Endothelial cell of umbilical vein (primary cell): Measurements from ENCODE around the gene GRAMD1B. TPM values are rescaled to one million over a fixed set of nuclear protein-coding genes. Genes with fewer than 3 reads are reported as not detected.

Source experiments
- BruUV-seq: library from RNA; stranded (reverse); fragments of 400-500 nt; replicated peaks from 2 replicates; lab custom pipeline; 2021; lab: Mats Ljungman, UMichigan
- CTCF ChIA-PET: fragments of 300-600, 350-600 bp; sonication (Branson Sonifier 250); formaldehyde crosslinking; loops from one replicate; lab custom pipeline; 2021; ENCODE audit warnings: antibody characterized with exemption, inconsistent platforms; lab: Charles Lee
- POLR2A ChIA-PET: fragments of 300-600, 350-600 bp; sonication (Branson Sonifier 250); formaldehyde crosslinking; loops from one replicate; lab custom pipeline; 2021; ENCODE audit warnings: antibody characterized with exemption, inconsistent platforms; lab: Charles Lee
- DNase-seq: peaks from one replicate; pipeline ENCODE4 v3.0.0-alpha.2; 2011; ENCODE audit warnings: low read depth, low spot score
- FAIRE-seq: peaks from 2 replicates; lab custom pipeline; 2011; peaks lifted over from hg19 to GRCh38; lab: Jason Lieb, UNC
- H2AFZ ChIP-seq: 2 replicates; pipeline ENCODE4 v1.6.0; 2012; ENCODE audit warnings: low read depth, low read length, control low read depth, inconsistent platforms
- H3K27ac ChIP-seq: 2 replicates; pipeline ENCODE4 v1.5.1; 2011; ENCODE audit warnings: low read depth, mild to moderate bottlenecking, control low read depth, low read length, moderate library complexity; ENCODE audit not compliant: insufficient read depth
- H3K27me3 ChIP-seq, 2 experiments: 2 replicates each; pipeline versions ENCODE4 v1.6.0 to v1.6.1; 2011; ENCODE audit warnings: low read length in 2 of 2, mixed read lengths in 1 of 2; ENCODE audit not compliant: control insufficient read depth in 2 of 2, insufficient read depth in 2 of 2
- H3K36me3 ChIP-seq, 2 experiments: 2 replicates in 1 of 2; 3 replicates in 1 of 2; pipeline ENCODE4 v1.5.1; 2011; ENCODE audit warnings: low read length in 2 of 2, mild to moderate bottlenecking in 1 of 2, moderate library complexity in 1 of 2; ENCODE audit not compliant: control insufficient read depth in 2 of 2, insufficient read depth in 2 of 2; ENCODE audit errors: extremely low read depth in 1 of 2
- H3K4me1 ChIP-seq: 3 replicates; pipeline ENCODE4 v1.5.1; 2011; ENCODE audit warnings: mild to moderate bottlenecking, low read length; ENCODE audit not compliant: control insufficient read depth, insufficient read depth; ENCODE audit errors: extremely low read depth
- H3K4me2 ChIP-seq: 2 replicates; pipeline ENCODE4 v1.6.1; 2011; ENCODE audit warnings: low read length, control low read depth, mixed read lengths; ENCODE audit not compliant: insufficient read depth
- H3K4me3 ChIP-seq, 3 experiments: fragments of 200-600 bp in 1 of 3; sonication (generic), shearing (Covaris generic) in 1 of 3; replicated peaks in 1 of 3; 2 replicates each; pipeline ENCODE4 v1.5.1; 2011 to 2016; ENCODE audit warnings: control low read depth in 3 of 3, low read length in 3 of 3, mild to moderate bottlenecking in 2 of 3, inconsistent platforms in 1 of 3, low read depth in 1 of 3, moderate library complexity in 1 of 3; ENCODE audit not compliant: insufficient read depth in 1 of 3
- H3K79me2 ChIP-seq: 2 replicates; pipeline ENCODE4 v1.6.0; 2012; ENCODE audit warnings: low read length, inconsistent platforms; ENCODE audit not compliant: control insufficient read depth, insufficient read depth
- H3K9ac ChIP-seq: replicated peaks from 2 replicates; pipeline ENCODE3; 2011; ENCODE audit warnings: low read length, control low read depth; ENCODE audit not compliant: insufficient read depth; ENCODE audit errors: extremely low read depth
- H3K9me1 ChIP-seq: replicated peaks from 3 replicates; pipeline ENCODE4 v1.6.0; 2011; ENCODE audit warnings: mild to moderate bottlenecking, low read length; ENCODE audit not compliant: control insufficient read depth, insufficient read depth; ENCODE audit errors: extremely low read depth
- H3K9me3 ChIP-seq: replicated peaks from 2 replicates; pipeline ENCODE4 v1.5.1; 2012; ENCODE audit warnings: low read length, inconsistent platforms; ENCODE audit not compliant: control insufficient read depth, insufficient read depth
- H4K20me1 ChIP-seq: replicated peaks from 2 replicates; pipeline ENCODE3; 2011; ENCODE audit warnings: mild to moderate bottlenecking, low read length; ENCODE audit not compliant: control insufficient read depth, insufficient read depth; ENCODE audit errors: extremely low read depth
- EZH2 ChIP-seq: IDR thresholded peaks from 2 replicates; pipeline ENCODE4 v1.6.1; 2012; ENCODE audit warnings: borderline replicate concordance, low read depth, mild to moderate bottlenecking, moderate library complexity, low read length, inconsistent platforms; ENCODE audit not compliant: severe bottlenecking
- FOS ChIP-seq: IDR thresholded peaks from 2 replicates; pipeline ENCODE4 v1.6.1; 2011; ENCODE audit warnings: mild to moderate bottlenecking, low read length, moderate library complexity, borderline replicate concordance; ENCODE audit not compliant: insufficient read depth
- GATA2 ChIP-seq: IDR thresholded peaks from 2 replicates; pipeline ENCODE4 v1.7.0; 2011; ENCODE audit warnings: low read depth, mild to moderate bottlenecking, moderate library complexity, mixed read lengths, low read length; ENCODE audit not compliant: insufficient read length, insufficient read depth
- JUN ChIP-seq: IDR thresholded peaks from 2 replicates; pipeline ENCODE4 v1.6.1; 2011; ENCODE audit warnings: borderline replicate concordance, low read depth; ENCODE audit not compliant: insufficient read length, insufficient read depth
- MYC ChIP-seq: IDR thresholded peaks from one replicate; pipeline ENCODE4 v1.6.1; 2011; ENCODE audit warnings: mild to moderate bottlenecking, low read depth, low read length
- POLR2A ChIP-seq: IDR thresholded peaks from 2 replicates; pipeline ENCODE4 v1.6.1; 2012; ENCODE audit warnings: low read depth, mild to moderate bottlenecking, control low read depth, low read length
- POLR2AphosphoS5 ChIP-seq: IDR thresholded peaks from 2 replicates; pipeline ENCODE4 v1.6.1; 2012; ENCODE audit warnings: low read depth, mild to moderate bottlenecking, control low read depth, low read length, moderate library complexity; ENCODE audit not compliant: insufficient read depth
- dilution Hi-C: fragments of 300-500 bp; cut with MboI; formaldehyde crosslinking; loops from one replicate; pipeline ENCODE4 v1.15.0; 2019; ENCODE audit warnings: low sequenced_read_pairs; ENCODE audit not compliant: extremely low pct_ligation_motif_present
- intact Hi-C: fragments of 100-400 bp; cut with micrococcal nuclease; formaldehyde crosslinking; loops from one replicate; pipeline ENCODE4 v1.10.0; 2022
- polyA plus RNA-seq, 4 experiments: library from polyadenylated mRNA; depleted of rRNA in 3 of 4; stranded (reverse) in 3 of 4; unstranded in 1 of 4; fragments of >200 nt; gene quantifications; 2 replicates each; pipeline versions ENCODE4 v1.2.1 to v1.2.3, GENCODE V29; 2011 to 2012; ENCODE audit warnings: missing spikeins in 1 of 4
- total RNA-seq: library from RNA; stranded (reverse); gene quantifications from 2 replicates; pipeline ENCODE4 v1.2.3, GENCODE V29; 2021
- TF ChIP-seq, protein P1 (sequence below): IDR thresholded peaks from 2 replicates; pipeline ENCODE4 v1.6.1; 2011; ENCODE audit not compliant: insufficient read depth, insufficient read length
- TF ChIP-seq, protein P2 (sequence below), 2 donors: IDR thresholded peaks; 1 replicate in 1 of 2; 2 replicates in 1 of 2; pipeline ENCODE4 v1.5.1; 2011; ENCODE audit warnings: low read length in 2 of 2, mild to moderate bottlenecking in 2 of 2, moderate library complexity in 2 of 2, control low read depth in 1 of 2, inconsistent platforms in 1 of 2, low read depth in 1 of 2; ENCODE audit not compliant: insufficient read depth in 1 of 2; ENCODE audit errors: extremely low read depth in 1 of 2

Gene GRAMD1B
- total and polyA plus RNA-seq, 2 donors (not counting 3 experiments of a cell fraction or from before 2014, with no cell fraction given), result 5.1 to 11.1 TPM

DNA sequence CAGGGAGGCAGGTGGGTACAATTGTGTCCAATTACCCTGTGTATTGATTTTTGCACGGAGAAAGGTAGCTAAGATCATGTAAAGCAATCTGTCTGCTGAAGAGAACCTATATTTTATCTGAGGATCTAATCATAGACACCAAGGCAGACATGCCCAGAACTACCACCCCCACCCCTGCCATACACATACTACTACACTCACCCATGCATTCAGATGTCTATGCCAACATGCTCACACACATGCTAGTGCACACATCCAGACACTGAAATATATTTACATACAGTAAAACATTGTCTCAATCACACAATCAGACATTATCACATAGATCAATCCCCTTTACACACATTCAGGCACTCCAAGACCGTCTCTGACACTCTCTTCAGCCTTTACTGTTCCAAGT is 222.5 kb downstream of the GRAMD1B start:
- Histone ChIP-seq H3K36me3 (no peaks in the 10 kb centered on the region), H3K79me2 (no peaks in the 10 kb centered on the region), H4K20me1 (no peaks in the 10 kb centered on the region), H3K27ac (no peak overlapping the region), H3K4me2 (no peak overlapping the region), H3K9me1 (no peaks in the 10 kb centered on the region), H3K4me3 (no peak overlapping the region), H3K4me1 (peaks cover 6% of the 10 kb centered on the region), H3K9ac (no peak overlapping the region), H3K9me3 (no peaks in the 10 kb centered on the region), H3K27me3 (peaks cover 15 to 16% of the 10 kb centered on the region in 2 experiments), H2AFZ (no peak overlapping the region)
- FAIRE-seq, result no peak
- intact Hi-C loops, result no loop called here
- dilution Hi-C loops, result no loop called here
- TF ChIP-seq POLR2A (no peak), EZH2 (peak; percentile 6)
- POLR2A ChIA-PET, result no interaction called here
- no TSS peak for BruUV-seq
- CTCF ChIA-PET, result interaction anchor here (1.1 to 6.3 kb wide), 6 partner anchors 10 to 72 kb away, joined by 3 to 41 read pairs (median 6); no protein-coding TSS in a partner anchor
- DNase-seq, result no peak

DNA sequence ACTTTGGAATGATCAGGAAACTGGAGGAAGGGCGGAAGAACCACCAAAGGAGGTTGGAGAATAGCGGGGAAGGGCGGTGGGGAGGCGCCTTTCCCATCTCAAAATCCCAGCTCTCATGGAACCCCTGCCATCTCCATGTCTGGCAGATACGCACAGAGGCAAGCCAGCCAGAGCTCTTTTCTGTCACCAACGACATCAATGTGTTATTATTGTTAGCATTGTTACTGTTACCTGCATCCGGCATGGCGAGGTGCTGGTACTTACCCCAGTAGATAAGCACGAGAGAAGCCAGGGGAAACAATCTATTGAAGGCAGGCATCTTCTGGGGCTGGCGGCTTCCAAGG is 223.4 kb downstream of the GRAMD1B start:
- Histone ChIP-seq H3K27me3 (peaks cover 15 to 16% of the 10 kb centered on the region in 2 experiments), H3K9ac (no peak overlapping the region), H3K4me1 (peaks cover 6% of the 10 kb centered on the region), H4K20me1 (no peaks in the 10 kb centered on the region), H2AFZ (no peak overlapping the region), H3K9me3 (no peaks in the 10 kb centered on the region), H3K36me3 (no peaks in the 10 kb centered on the region), H3K27ac (no peak overlapping the region), H3K4me2 (no peak overlapping the region), H3K4me3 (no peak overlapping the region), H3K9me1 (no peaks in the 10 kb centered on the region), H3K79me2 (no peaks in the 10 kb centered on the region)
- ChIA-PET CTCF (interaction anchor here (1.0 to 6.3 kb wide), 8 partner anchors 11 to 58 kb away, joined by 3 to 41 read pairs (median 3); no protein-coding TSS in a partner anchor), POLR2A (no interaction called here)
- DNase-seq (no peak), FAIRE-seq (no peak)
- intact Hi-C loops, result no loop called here
- no TSS peak for BruUV-seq
- dilution Hi-C loops, result no loop called here
- TF ChIP-seq FOS (no peak), POLR2AphosphoS5 (no peak), GATA2 (no peak), MYC (no peak), JUN (no peak), POLR2A (no peak), EZH2 (no peak)
- TF ChIP-seq, protein P1, sequence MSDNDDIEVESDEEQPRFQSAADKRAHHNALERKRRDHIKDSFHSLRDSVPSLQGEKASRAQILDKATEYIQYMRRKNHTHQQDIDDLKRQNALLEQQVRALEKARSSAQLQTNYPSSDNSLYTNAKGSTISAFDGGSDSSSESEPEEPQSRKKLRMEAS, result no peak
- TF ChIP-seq, protein P2, sequence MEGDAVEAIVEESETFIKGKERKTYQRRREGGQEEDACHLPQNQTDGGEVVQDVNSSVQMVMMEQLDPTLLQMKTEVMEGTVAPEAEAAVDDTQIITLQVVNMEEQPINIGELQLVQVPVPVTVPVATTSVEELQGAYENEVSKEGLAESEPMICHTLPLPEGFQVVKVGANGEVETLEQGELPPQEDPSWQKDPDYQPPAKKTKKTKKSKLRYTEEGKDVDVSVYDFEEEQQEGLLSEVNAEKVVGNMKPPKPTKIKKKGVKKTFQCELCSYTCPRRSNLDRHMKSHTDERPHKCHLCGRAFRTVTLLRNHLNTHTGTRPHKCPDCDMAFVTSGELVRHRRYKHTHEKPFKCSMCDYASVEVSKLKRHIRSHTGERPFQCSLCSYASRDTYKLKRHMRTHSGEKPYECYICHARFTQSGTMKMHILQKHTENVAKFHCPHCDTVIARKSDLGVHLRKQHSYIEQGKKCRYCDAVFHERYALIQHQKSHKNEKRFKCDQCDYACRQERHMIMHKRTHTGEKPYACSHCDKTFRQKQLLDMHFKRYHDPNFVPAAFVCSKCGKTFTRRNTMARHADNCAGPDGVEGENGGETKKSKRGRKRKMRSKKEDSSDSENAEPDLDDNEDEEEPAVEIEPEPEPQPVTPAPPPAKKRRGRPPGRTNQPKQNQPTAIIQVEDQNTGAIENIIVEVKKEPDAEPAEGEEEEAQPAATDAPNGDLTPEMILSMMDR (IDR thresholded peaks at IDR 0.05; ENCODE audit: extremely low read depth in 1 of 2, insufficient read depth in 1 of 2, low read depth in 1 of 2, low read length in 2 of 2), result no peak
